ENCODE results near the gene HOXB3.

DNA sequence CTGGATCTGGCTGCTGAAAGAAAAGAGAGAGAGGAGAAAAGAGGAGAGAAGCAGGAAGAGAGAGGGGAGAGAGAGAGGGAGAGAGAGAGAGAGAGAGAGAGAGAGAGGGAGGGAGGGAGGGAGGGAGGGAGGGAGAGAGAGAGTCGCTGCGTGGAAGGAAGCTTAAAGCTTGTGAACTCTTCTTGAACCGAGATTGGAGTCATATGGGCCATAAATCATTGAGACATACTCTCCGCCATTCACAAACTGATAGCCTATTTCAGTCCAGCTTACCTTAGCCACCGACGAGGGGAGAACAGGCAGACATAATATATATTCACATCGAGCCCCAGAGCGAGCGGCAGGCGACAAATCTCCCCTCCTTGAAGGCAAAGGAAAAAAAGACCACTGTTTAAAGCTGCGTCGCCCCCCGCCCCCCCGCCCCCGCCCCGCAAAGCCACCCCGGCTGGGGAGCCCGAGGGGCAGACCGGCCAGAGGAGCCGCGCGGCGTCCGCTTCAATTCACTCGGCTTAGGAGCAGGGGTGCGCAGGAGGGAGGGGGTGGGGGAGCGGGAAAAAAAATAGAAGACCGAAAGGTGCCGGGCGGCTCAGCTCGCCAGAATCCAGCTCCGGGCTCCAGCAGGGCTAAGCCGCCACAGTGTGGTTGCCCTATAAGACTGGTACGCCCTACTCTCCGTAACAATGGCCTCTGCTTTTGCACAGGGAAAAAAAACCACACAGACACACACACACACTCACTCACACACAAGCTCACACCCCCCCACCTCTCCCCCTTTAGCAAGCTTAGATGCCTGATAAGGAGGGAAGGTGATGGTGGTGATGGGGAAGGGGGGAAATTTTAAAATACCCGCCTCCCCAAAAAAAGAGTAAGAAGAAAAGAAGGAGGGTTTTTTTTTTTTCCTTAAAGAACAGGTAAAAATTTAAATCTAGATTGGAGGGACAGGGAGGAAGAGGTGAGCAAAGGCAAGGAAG, 34.5 kb downstream of the HOXB3 start:
- TF ChIP-seq CTCF (IDR thresholded peaks at IDR 0.05) (peak in 3 of 6 experiments; percentile 23 to 42 (median 27)), POLR2A (IDR thresholded peaks at IDR 0.05) (no peak)
